Endodermal cell (in vitro differentiated cells): Measurements from ENCODE around the gene MAGEB17. TPM values are rescaled to one million over a fixed set of nuclear protein-coding genes. Genes with fewer than 3 reads are reported as not detected.

ENCODE experiments used
- DNase-seq: peaks from one replicate; pipeline ENCODE4 v3.0.0-alpha.2; 2017
- H3K27ac ChIP-seq: 2 replicates; pipeline ENCODE4 v1.5.1; 2013; ENCODE audit warnings: mild to moderate bottlenecking, low read depth, low read length, moderate library complexity
- H3K27me3 ChIP-seq: 2 replicates; pipeline ENCODE4 v1.6.1; 2013; ENCODE audit warnings: mild to moderate bottlenecking, low read length, moderate library complexity; ENCODE audit not compliant: insufficient read depth, control insufficient read depth, poor library complexity, severe bottlenecking
- H3K36me3 ChIP-seq: 2 replicates; pipeline ENCODE4 v1.7.0; 2013; ENCODE audit warnings: mild to moderate bottlenecking, low read length, moderate library complexity; ENCODE audit not compliant: control insufficient read depth, insufficient read depth
- H3K4me1 ChIP-seq: one replicate; pipeline ENCODE4 v1.7.0; 2013; ENCODE audit warnings: low read length; ENCODE audit not compliant: control insufficient read depth, insufficient read depth
- H3K4me3 ChIP-seq: 2 replicates; pipeline ENCODE4 v1.5.1; 2013; ENCODE audit warnings: mild to moderate bottlenecking, low read length, moderate library complexity
- H3K9ac ChIP-seq: 2 replicates; pipeline ENCODE4 v1.6.1; 2013; ENCODE audit warnings: mild to moderate bottlenecking, low read length, moderate library complexity; ENCODE audit not compliant: poor library complexity, severe bottlenecking; ENCODE audit errors: extremely low read depth
- H3K9me3 ChIP-seq: 2 replicates; pipeline ENCODE4 v1.6.1; 2013; ENCODE audit warnings: mild to moderate bottlenecking, low read length, moderate library complexity; ENCODE audit not compliant: control insufficient read depth
- H3K27ac Mint-ChIP-seq: 2 replicates; pipeline ENCODE4 v1.8.0; 2020; ENCODE audit warnings: mixed read lengths
- H3K27me3 Mint-ChIP-seq: 2 replicates; pipeline ENCODE4 v1.8.0; 2021; ENCODE audit warnings: mild to moderate bottlenecking, mixed read lengths; ENCODE audit not compliant: insufficient read depth
- H3K36me3 Mint-ChIP-seq: 2 replicates; pipeline ENCODE4 v1.8.0; 2020; ENCODE audit warnings: low read depth, mixed read lengths
- H3K4me1 Mint-ChIP-seq: 2 replicates; pipeline ENCODE4 v1.8.0; 2020; ENCODE audit warnings: mixed read lengths
- H3K4me3 Mint-ChIP-seq: 2 replicates; pipeline ENCODE4 v1.8.0; 2020; ENCODE audit warnings: mild to moderate bottlenecking, moderate library complexity, mixed read lengths
- H3K9me3 Mint-ChIP-seq: 2 replicates; pipeline ENCODE4 v1.8.0; 2020; ENCODE audit warnings: mild to moderate bottlenecking, mixed read lengths
- WGBS, 2 experiments: methylation state at CpG; one replicate each; pipeline versions ENCODE4 v1.1.5 to v1.1.7; 2013; ENCODE audit warnings: missing lambda C conversion rate in 2 of 2, mixed read lengths in 1 of 2; ENCODE audit not compliant: insufficient coverage in 1 of 2, insufficient read length in 1 of 2; 5-methylcytosine and 5-hydroxymethylcytosine counted together
- total RNA-seq, 2 donors: library from RNA; stranded (reverse); fragmentation: NEBNext Ultra II Directional in 1 of 2; extraction: Animal tissue kit (Norgen Biotek cat#: 25700) in 1 of 2; gene quantifications; 2 replicates in 1 of 2; 3 replicates in 1 of 2; pipeline ENCODE4 v1.2.1, GENCODE V29; 2021
- TF ChIP-seq, protein P1 (sequence below): fragments of 200-600 bp; sonication (generic); conservative IDR thresholded peaks from 2 replicates; pipeline ENCODE4 v1.5.0; 2021; ENCODE audit warnings: antibody characterized with exemption, mild to moderate bottlenecking

The MAGEB17 gene
- total RNA-seq, 2 donors from 2014 or later: 0.33 to 0.44 TPM

DNA sequence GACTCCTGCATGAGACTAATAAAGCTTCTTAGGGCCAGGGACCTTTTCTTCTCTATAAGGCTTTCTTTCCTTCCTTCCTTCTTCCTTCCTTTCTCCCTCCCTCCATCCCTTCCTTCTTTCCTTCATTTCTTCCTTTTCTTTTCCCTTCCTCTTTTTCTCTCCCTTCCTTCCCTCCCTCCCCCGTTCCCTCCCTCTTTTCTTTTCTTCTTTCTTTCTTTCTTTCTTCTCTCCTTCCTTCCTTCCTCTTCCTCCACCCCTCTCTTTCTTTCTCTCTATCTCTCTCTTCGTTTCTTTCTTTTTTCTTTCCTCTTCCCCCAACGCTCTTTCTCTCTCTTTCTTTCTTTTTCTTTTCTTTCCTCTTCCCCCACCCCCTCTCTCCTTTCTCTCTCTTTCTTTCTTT is 2.5 kb upstream of the MAGEB17 start:
- no peak overlapping the region for H3K4me3 Mint-ChIP-seq
- H3K27ac Mint-ChIP-seq: peak overlapping the region; percentile 74
- H3K36me3 ChIP-seq: peaks cover 56% of the 10 kb centered on the region
- no peaks in the 10 kb centered on the region for H3K27me3 Mint-ChIP-seq
- no peak overlapping the region for H3K27ac ChIP-seq
- WGBS, 2 experiments: 90 to 92% methylated on average over 2 of the region's 3 CpGs
- H3K36me3 Mint-ChIP-seq: peaks cover 96% of the 10 kb centered on the region
- H3K9me3 Mint-ChIP-seq: no peaks in the 10 kb centered on the region
- no peak for DNase-seq
- no peak overlapping the region for H3K9ac ChIP-seq
- no peaks in the 10 kb centered on the region for H3K27me3 ChIP-seq
- TF ChIP-seq, protein P1, sequence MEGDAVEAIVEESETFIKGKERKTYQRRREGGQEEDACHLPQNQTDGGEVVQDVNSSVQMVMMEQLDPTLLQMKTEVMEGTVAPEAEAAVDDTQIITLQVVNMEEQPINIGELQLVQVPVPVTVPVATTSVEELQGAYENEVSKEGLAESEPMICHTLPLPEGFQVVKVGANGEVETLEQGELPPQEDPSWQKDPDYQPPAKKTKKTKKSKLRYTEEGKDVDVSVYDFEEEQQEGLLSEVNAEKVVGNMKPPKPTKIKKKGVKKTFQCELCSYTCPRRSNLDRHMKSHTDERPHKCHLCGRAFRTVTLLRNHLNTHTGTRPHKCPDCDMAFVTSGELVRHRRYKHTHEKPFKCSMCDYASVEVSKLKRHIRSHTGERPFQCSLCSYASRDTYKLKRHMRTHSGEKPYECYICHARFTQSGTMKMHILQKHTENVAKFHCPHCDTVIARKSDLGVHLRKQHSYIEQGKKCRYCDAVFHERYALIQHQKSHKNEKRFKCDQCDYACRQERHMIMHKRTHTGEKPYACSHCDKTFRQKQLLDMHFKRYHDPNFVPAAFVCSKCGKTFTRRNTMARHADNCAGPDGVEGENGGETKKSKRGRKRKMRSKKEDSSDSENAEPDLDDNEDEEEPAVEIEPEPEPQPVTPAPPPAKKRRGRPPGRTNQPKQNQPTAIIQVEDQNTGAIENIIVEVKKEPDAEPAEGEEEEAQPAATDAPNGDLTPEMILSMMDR: no peak
- no peak overlapping the region for H3K4me3 ChIP-seq
- H3K4me1 ChIP-seq: no peaks in the 10 kb centered on the region
- no peaks in the 10 kb centered on the region for H3K9me3 ChIP-seq
- peaks cover 75% of the 10 kb centered on the region for H3K4me1 Mint-ChIP-seq

GRCh38 chrX:16171039-16171438 is 3.8 kb downstream of the MAGEB17 start:
- Histone ChIP-seq H3K36me3 (peaks cover 64% of the 10 kb centered on the region), H3K4me3 (no peak overlapping the region), H3K9ac (no peak overlapping the region), H3K27ac (no peak overlapping the region), H3K4me1 (no peaks in the 10 kb centered on the region), H3K9me3 (no peaks in the 10 kb centered on the region), H3K27me3 (no peaks in the 10 kb centered on the region)
- WGBS, 2 experiments: 93 to 100% methylated on average over 3 to 9 of the region's 9 CpGs
- no peaks in the 10 kb centered on the region for H3K9me3 Mint-ChIP-seq
- H3K4me3 Mint-ChIP-seq: no peak overlapping the region
- DNase-seq: peak; percentile 75
- TF ChIP-seq, protein P1: no peak
- H3K27me3 Mint-ChIP-seq: no peaks in the 10 kb centered on the region
- H3K4me1 Mint-ChIP-seq: peaks cover 62% of the 10 kb centered on the region
- peak overlapping the region; percentile 80 for H3K27ac Mint-ChIP-seq
- peaks cover 92% of the 10 kb centered on the region for H3K36me3 Mint-ChIP-seq

- Histone ChIP-seq H3K27ac (no peak overlapping the region), H3K9me3 (no peaks in the 10 kb centered on the region), H3K36me3 (peaks cover 65% of the 10 kb centered on the region), H3K4me1 (no peaks in the 10 kb centered on the region), H3K4me3 (no peak overlapping the region), H3K9ac (no peak overlapping the region), H3K27me3 (no peaks in the 10 kb centered on the region)
- peaks cover 58% of the 10 kb centered on the region for H3K4me1 Mint-ChIP-seq
- peak; percentile 83 for DNase-seq
- TF ChIP-seq, protein P1: no peak
- peak overlapping the region; percentile 88 for H3K27ac Mint-ChIP-seq
- H3K4me3 Mint-ChIP-seq: no peak overlapping the region
- WGBS, 2 experiments: 93% methylated on average over 4 of the region's 4 CpGs; no CpG with 5 or more reads in 1 of the 2 experiments
- no peaks in the 10 kb centered on the region for H3K9me3 Mint-ChIP-seq
- H3K27me3 Mint-ChIP-seq: no peaks in the 10 kb centered on the region
- peaks cover 92% of the 10 kb centered on the region for H3K36me3 Mint-ChIP-seq
Observed at GRCh38 chrX:16171944-16172343, 4.7 kb downstream of the MAGEB17 start.
